ENCODE measurements around the gene TECPR2.

Gene TECPR2

DNA sequence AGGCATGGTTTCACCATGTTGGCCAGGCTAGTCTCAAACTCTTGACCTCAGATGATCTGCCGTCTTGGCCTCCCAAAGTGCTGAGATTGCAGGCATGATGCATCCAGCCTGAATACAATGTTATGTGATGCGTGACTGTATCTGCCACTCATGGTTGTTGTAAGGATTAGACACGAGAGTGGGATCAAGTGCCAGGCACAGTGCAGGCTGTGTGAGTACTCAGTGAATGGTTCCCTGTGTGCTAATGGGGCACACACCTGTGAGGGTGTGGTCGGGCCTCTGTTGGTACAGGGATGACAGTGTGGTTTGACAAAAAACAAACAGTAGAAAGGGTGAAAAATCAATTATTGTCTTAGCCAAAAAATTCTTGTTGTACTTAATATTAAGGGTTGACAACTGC lies 61.8 kb downstream of the TECPR2 start:
- DNase-seq (ENCODE audit: low spot score): no peak

DNA sequence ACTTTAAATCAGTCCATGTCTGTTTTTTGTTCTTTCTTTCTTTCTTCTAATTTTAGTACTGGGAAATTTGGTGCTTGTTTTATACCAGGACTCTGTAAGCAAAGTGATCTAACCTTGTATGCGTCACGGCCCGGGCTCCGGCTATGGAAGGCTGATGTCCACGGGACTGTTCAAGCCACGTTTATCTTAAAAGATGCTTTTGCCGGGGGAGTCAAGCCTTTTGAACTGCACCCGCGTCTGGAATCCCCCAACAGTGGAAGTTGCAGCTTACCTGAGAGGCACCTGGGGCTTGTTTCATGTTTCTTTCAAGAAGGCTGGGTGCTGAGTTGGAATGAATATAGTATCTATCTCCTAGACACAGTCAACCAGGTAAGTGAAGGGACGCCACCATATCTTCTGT lies 62.2 kb downstream of the TECPR2 start:
- DNase-seq (ENCODE audit: low spot score): no peak

DNA sequence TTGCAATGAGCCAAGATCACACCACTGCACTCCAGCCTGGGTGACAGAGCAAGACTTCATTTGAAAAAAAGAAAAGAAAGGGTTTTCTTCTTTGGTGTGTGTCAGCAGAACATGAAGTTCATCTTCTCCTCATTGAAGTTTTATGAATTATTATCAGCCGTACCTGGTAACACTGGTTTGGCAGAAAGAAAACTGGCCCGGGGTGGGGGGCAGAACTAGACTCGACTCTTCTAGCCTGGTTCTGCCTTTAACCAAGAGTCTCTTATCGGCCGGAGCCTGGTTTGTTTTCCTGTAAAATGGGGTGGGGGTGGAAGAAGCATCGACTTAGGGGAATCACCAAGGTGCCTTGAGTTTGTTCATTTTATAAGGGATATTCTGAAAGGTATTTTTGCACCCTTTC lies 64.1 kb downstream of the TECPR2 start:
- no peak for DNase-seq (ENCODE audit: low spot score)

DNA sequence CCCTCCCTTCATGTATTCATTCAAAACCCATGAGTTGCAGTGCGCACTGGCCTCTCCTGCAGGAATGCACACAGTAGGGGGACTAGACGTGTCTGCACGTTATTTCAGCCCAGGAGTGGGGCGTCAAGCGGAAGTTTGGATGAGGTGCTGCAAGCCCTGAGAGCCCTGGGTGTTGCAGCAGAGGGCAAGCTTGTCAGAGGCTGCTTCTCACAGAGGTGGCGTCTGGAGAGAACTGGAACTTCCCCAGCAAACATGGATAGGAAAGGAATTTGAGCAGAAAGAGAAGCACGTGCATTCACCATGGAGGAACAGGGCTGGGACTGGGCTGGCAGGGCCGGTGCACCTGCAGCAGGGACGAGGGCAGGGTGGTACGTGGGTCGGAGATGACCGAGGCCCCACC lies 64.9 kb downstream of the TECPR2 start:
- no peak for DNase-seq (ENCODE audit: low spot score)

DNA sequence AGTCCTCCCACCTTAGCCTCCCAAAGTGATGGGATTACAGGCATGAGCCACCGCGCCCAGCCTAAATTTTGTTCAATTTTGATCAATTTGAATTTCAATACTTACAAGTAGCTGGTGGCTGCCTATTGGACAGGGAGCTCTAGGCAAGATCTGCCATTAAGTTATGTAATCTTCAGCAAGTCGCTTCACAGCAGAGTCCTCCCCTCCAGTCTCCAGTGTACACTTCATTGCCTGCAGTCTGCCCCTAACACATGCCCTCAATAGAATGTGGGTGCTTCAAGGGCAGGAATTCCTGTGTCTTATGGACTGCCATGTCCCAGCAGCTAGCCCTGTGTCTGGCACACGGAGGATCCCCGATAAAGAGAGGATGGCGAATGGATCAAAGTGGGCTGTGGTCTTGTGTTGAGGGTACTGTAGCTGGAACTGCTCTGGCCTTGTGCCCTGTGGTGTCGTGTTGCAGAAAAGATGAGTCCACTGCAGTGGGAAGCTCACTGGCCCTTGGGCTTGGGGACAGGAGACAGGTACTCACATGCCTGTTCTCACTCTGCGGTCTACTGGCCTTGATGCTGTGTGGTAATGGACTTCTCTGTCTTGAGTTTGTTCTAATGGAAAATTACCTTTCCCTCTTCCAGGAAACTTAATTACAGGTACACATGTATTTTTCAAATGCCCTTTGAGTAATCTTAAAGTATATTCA lies 67.6 kb downstream of the TECPR2 start:
- DNase-seq (ENCODE audit: low spot score): no peak

DNA sequence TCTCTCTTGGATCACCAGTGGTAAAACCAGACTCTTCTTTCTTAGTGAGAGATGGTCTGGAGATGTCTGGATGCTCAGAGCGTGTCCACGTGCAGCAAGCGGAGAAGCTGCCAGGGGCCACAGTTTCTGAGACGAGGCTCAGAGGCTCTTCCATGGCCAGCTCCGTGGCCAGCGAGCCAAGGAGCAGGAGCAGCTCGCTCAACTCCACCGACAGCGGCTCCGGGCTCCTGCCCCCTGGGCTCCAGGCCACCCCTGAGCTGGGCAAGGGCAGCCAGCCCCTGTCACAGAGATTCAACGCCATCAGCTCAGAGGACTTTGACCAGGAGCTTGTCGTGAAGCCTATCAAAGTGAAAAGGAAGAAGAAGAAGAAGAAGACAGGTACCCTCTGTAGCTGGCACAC lies 69.0 kb downstream of the TECPR2 start:
- DNase-seq (ENCODE audit: low spot score): no peak

DNA sequence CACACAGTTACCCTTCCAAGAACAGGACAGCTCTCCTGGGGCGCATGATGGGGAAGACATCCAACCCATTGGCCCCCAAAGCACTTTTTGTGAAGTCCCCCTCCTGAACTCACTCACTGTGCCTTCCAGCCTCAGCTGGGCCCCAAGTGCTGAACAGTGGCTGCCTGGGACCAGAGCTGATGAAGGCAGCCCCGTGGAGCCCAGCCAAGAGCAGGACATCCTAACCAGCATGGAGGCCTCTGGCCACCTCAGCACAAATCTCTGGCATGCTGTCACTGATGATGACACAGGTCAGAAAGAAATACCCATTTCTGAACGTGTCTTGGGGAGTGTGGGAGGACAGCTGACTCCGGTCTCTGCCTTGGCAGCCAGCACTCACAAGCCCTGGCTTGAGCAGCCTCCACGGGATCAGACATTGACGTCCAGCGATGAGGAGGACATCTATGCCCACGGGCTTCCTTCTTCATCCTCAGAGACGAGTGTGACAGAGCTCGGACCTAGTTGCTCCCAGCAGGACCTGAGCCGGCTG lies 72.0 kb downstream of the TECPR2 start:
- DNase-seq (ENCODE audit: low spot score): no peak

DNA sequence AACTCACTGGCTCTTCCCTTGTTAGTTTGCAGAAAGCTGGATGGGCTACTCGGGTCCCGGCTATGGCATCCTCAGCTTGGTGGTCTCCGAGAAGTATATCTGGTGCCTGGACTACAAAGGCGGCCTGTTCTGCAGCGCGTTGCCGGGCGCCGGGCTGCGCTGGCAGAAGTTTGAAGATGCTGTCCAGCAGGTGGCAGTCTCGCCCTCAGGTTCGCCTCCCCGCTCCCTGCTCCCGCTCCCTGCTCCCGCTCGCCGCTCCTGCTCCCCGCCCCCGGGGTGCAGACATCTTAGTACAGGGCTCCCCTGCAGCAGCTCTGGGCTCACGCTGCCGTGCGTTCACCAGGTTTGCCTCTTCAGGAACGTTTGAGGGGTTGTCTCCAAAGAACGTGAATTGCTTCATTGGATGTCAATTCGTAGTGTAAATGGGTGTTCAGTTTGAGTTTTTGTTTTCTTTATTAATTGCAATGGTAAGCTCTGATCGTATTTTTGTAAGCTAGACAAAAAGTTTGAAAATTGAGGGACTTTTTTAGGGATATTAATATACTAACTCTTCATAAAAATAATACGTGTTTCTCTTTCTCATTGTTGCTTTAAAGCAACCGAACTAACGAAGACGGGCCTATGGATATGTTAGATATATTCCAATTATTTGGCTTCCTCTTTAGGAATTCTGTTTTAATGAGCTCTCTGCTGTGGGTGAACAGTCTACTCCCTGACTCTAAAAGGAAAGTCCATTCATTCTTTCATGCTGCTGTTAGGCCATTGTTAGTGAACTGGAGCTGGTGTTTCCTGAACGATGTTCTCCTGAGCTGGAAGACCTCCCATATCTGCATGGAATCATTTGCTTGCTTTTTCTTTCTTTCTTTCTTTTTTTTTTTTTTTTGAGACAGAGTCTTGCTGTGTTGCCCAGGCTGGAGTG lies 75.5 kb downstream of the TECPR2 start:
- DNase-seq (ENCODE audit: low spot score): peak; percentile 91

DNA sequence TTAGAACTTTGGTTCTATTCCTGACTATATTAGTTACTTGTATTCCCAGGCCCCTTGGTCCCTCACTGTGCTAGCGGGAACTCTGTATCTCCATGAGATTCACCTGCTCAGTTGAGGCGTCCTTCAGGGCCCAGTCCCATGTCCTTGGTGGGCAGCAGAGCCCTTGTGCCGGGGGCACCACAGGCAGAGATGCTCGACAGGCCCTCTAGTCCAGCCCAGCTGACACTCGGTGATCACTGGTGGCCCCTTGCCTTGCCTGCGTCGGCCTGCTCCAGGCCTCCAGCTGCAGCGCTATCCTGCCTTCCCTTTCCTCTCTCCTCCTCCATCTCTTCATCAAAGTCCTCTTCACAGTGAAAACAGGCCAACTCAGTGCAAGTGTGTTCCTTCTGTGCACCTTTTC lies 76.8 kb downstream of the TECPR2 start:
- no peak for DNase-seq (ENCODE audit: low spot score)

DNA sequence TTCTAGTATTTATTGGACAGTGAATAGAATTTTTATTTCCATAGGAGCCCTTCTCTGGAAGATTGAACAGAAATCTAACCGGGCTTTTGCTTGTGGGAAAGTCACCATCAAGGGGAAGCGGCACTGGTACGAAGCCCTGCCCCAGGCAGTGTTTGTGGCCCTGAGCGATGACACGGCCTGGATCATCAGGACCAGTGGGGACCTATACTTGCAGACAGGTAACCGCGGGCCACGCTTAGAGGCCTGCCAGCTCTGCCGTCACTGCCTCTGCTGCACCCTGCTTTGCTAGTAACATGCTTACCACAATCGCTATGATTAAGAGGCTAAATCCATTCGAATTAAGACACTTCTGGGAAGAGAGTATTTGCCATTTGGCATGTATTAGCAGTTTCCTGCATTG lies 77.7 kb downstream of the TECPR2 start:
- DNase-seq (ENCODE audit: low spot score): no peak

DNA sequence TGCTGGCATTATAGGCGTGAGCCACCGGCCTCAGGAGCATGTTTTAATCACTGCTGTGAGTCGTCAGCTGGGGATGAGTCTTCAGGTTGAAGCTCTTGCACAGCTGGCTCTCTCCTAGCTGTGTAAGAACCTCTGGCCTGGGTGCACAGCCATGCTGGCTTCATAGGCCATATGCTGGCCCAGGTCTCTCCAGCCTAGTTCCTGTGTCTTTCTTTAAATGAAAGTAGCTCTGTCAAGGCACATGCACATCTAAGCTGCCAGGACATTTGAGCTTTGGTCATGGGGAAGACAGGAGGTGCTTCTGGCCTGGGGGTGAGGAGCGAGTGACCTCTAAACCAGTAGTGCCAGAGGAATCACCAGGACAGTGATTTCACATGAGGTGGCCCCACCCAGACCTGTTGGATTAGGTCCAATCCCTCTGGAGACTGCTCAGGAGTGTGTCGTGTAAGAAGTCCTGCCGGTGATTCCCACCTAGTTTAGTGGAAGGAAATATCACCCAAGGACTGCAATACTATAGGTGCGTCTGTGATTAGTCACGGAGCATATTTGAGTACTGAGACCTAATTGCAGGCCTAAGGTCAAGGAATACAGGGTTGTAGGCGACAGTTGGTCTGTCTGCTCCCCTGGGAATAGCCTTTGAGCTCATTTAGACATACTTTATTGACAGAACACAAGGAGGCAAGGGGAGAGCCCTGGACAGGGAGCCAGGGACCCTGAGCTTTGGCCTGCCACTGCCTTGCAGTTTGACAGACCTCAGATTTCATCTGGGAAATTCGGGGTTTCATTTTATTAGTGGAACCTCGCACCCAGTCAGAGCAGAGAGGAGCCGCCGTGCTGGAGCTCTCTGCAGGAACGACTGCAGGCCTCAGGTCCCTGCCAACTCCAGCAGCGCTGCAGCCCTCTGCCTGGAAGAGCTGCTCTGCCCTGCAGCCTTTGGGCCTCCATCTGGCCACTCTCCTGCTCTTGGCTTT lies 79.8 kb downstream of the TECPR2 start:
- peak; percentile 61 for DNase-seq (ENCODE audit: low spot score)

DNA sequence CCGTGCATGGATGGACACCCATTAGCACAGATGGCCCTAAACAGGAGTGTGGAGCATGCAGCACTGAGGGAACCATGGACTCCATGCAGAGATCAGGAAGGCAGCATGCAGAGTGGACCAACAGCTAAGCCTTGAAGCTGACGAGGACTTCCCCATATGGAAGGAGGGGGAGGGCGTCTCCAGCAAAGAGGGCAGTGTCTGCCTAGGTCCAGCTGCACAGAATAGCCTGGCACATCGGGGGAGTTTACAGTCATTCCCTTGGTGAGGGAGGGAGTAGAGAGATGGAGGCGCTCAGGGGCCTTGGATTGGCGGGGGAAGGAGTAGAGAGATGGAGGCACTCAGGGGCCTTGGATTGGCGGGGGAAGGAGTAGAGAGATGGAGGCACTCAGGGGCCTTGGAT lies 82.3 kb downstream of the TECPR2 start:
- no peak for DNase-seq (ENCODE audit: low spot score)

DNA sequence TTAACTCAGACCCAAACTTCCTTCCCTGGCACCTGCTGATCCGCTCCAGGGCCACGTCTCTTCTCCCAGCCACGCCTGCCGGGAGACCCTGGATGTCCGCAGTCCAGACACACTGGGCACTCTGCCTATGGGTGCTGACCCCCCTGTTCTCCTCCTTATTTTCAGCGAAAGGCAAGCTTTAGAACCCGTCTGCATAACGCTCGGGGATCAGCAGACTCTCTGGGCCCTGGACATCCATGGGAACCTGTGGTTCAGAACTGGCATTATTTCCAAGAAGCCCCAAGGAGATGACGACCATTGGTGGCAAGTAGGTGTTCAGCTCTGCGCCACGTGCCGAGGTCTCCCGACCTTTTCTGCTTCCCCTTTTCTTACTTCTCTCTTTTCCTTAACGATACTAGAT lies 82.9 kb downstream of the TECPR2 start:
- DNase-seq (ENCODE audit: low spot score): no peak

DNA sequence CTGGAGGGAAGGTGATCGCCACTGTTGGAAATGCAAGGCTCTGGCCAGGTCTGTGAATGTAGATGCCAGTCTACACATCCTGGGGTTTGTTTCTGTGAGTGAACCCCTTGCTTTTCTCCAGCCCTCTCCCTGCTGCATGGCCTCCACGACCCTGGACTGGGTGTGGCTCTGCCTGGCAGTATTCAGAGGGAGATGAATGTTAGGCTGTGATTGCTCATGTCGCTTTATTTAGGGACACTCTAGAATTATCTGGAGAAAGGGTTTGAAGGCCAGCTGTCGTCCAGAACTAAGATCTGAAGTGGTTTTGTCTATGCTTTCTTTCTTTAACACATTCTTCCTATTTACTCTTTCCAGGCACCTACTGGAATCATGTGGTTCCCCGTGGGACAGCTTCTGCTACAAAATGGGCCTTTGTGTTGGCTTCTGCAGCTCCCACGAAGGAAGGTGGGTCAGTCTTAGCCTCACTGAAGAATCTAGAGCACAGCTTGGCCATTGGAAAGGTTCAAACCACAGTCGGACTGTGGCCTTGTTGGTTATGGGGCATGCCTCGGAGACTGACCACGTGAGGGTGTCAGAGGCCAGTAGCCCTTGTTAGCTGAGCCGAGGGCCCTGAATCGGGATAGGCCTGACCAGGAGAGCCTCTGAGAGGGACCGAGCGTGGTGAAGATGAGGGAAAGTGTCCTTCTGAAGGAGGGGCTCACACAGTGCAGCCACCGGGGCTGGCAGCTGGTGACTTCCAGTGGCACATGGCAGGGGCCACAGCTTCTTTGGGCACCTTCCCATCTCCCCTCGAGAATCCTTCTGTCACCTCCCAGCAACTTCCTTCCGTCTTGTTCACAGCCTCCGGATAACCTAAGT lies 87.7 kb downstream of the TECPR2 start:
- DNase-seq (ENCODE audit: low spot score): no peak

DNA sequence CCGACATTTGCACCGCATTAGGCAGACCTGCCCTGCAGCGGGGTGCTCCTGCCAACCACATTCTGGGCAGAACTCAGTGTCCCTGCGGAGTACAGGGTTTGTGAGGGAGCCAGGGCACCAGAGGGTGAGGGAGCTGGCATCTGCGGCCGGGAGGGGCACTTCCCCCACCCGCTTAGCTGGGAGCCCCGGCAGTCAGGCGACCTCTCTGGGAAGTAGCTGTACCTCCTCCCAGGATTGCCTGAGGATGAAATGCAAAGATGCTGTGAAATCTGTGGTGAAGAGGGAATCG lies 88.3 kb downstream of the TECPR2 start:
- peak; percentile 75 for DNase-seq (ENCODE audit: low spot score)

DNA sequence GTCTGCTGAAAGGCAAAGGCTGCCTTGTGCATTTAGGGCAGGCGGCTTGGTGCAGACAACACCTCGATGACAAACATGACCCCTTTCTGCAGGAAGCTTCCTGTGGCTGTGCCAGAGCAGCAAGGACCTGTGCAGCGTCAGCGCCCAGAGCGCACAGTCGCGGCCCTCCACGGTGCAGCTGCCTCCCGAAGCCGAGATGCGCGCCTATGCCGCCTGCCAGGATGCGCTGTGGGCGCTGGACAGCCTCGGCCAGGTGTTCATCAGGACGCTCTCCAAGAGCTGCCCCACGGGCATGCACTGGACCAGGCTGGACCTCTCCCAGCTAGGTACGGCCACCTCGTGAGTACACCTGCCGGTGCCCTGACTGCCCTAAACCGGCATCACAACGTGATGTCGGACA lies 89.6 kb downstream of the TECPR2 start:
- DNase-seq (ENCODE audit: low spot score): peak; percentile 38

DNA sequence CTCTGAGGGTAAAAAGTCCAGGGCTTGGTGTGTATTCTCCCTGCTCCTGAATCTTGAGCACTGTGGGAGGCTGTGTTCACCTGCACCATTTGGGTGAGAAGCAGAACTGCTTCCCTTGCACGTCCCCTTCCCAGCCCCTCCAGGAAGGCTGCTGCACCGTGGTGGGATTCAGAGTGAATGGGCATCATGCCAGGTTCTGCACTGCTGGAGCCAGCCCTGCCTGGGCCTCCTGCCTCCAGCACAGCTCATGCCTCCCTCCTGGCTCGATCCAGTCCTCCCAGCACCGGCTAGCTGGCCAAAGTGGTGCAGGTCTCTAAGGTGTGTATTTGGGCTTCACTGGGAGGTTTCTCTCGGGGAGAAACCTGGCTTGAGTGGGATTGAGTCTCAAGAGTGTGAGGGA lies 92.0 kb downstream of the TECPR2 start:
- no peak for DNase-seq (ENCODE audit: low spot score)

DNA sequence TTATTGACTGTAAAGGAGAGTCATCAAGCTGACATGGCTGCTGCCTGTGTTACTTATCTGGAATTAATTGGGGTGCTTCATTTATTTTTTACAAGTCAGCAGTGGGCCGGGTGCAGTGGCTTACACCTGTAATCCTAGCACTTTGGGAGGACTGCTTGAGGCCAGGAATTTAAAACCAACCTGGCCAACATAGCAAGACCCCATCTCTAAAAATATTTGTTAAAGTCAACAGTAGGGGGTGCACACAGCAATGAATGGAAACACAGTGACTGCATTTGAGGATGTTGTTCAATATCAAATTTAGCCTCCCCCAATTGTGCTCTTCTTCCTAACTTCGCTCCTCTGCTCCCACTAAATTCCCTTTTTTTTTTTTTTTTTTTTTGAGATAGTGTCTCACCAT lies 94.8 kb downstream of the TECPR2 start:
- no peak for DNase-seq (ENCODE audit: low spot score)

DNA sequence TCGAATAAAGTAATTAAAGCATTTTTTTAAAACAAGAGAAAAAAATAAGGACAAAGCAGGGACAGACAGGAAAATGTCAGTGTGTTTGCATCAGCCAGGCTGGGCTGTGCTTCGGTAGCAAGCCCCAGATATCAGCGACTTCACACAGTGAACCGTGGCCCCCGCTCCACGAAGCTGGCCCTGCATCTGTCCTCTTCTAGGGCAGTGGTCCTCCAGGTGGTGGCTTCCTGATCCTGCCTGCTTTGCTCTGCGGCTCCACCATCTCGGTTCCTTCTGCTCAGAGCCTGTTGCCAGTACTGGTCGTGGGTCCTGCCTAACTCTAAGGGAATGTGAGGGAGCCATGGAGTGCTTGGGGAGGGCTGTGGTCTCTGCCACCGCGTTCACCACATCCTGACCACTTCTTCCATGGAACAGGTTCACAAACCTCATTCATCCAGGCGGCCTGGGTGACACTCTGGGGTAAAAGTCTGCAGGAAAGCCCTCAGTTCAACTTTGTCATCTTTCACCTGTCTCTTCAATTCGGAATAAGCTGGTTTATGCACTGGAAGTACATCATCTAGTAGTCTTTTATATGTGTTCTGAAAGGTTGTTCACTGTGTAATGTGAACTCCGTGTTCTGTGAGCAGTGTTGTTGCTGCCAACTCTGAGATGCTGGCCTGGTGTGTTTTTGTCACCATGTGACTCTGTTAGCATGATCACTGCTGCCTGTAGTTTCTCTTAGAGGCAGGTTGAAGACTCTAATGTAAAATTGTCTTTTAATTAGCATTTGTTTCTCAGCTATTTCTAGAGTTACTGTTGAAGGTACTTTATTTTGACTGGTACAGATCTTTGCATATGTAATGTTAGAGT lies 99.0 kb downstream of the TECPR2 start:
- DNase-seq (ENCODE audit: low spot score): no peak

DNA sequence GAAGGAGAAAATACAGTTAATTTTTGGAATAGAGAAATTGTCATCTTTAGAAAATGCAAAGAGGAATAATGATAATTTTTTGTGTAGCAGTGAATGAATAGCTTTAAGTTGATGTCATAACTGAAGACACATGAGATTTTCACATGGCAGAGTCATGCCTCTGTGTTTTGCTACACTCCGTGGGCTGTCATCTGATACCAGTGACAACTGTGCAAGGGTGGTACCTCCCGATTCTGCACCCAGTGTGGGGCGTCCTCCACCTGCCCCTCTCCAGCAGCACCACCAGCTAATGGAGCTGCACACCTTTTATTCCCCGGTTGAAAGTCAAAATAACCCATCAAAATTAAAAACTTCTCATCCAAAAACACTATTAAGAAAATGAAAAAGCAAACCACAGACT lies 99.7 kb downstream of the TECPR2 start:
- DNase-seq (ENCODE audit: low spot score): no peak

Data from cerebellar cortex (tissue), 1 donor.